Uterus (tissue), 4 donors: Measurements from ENCODE around the gene TTC29. TPM values are rescaled to one million over a fixed set of nuclear protein-coding genes. Genes with fewer than 3 reads are reported as not detected.
"Not testable (repeated sequence)": the region's sequence is repeated elsewhere in the genome, so short reads cannot be mapped to it uniquely, and the experiment has no call there.

Source experiments
- DNase-seq, 2 donors: peaks; one replicate each; pipeline ENCODE4 v3.0.0-alpha.2; 2019 to 2020
- H3K27ac ChIP-seq, 2 donors: fragments of 200-600 bp; sonication (generic); 1 replicate in 1 of 2; 2 replicates in 1 of 2; pipeline ENCODE4 v1.5.1; 2016 to 2018
- H3K27me3 ChIP-seq, 2 donors: fragments of 200-600 bp; sonication (generic); one replicate each; pipeline ENCODE4 v1.5.1; 2018 to 2019; ENCODE audit warnings: control low read depth in 1 of 2
- H3K36me3 ChIP-seq, 2 donors: fragments of 200-600 bp; sonication (generic); one replicate each; pipeline ENCODE4 v1.5.1; 2019; ENCODE audit warnings: control low read depth in 1 of 2
- H3K4me1 ChIP-seq, 2 donors: fragments of 200-600 bp; sonication (generic); one replicate each; pipeline ENCODE4 v1.5.1; 2018 to 2019; ENCODE audit warnings: control low read depth in 1 of 2
- H3K4me3 ChIP-seq, 2 donors: fragments of 200-600 bp; sonication (generic); 1 replicate in 1 of 2; 2 replicates in 1 of 2; pipeline ENCODE4 v1.5.1; 2018 to 2019; ENCODE audit warnings: mild to moderate bottlenecking in 1 of 2
- H3K9me3 ChIP-seq, 2 donors: fragments of 200-600 bp; sonication (generic); one replicate each; pipeline ENCODE4 v1.5.1; 2019; ENCODE audit warnings: control low read depth in 1 of 2
- POLR2A ChIP-seq, 2 donors: fragments of 450-650 bp; IDR thresholded peaks; one replicate each; pipeline ENCODE4 v1.6.1; 2016; ENCODE audit warnings: antibody characterized with exemption in 2 of 2, mild to moderate bottlenecking in 1 of 2, moderate library complexity in 1 of 2
- intact Hi-C: fragments of 100-400 bp; cut with DNase I; formaldehyde crosslinking; loops from one replicate; pipeline ENCODE4 v1.15.1; 2023; ENCODE audit warnings: low total_unique reads
- total RNA-seq, 4 donors: library from RNA; depleted of rRNA in 3 of 4; stranded (reverse); fragments of >200 nt in 3 of 4; gene quantifications; one replicate each; pipeline versions ENCODE4 v1.1.0 to v1.2.4, GENCODE V29; 2014 to 2023
- TF ChIP-seq, protein P1 (sequence below), 4 experiments: fragments of 200-600 bp in 2 of 4; fragments of 450-650 bp in 2 of 4; sonication (generic) in 2 of 4; IDR thresholded peaks; one replicate each; pipeline ENCODE4 v1.5.1; 2016 to 2019; ENCODE audit warnings: antibody characterized with exemption in 4 of 4, mild to moderate bottlenecking in 2 of 4, moderate library complexity in 1 of 4
- donor health status: DM: yes; HTN: yes; CAD: no.

The TTC29 gene
- total RNA-seq, 4 donors from 2014 or later, result 2.1 TPM; not detected in 3

DNA sequence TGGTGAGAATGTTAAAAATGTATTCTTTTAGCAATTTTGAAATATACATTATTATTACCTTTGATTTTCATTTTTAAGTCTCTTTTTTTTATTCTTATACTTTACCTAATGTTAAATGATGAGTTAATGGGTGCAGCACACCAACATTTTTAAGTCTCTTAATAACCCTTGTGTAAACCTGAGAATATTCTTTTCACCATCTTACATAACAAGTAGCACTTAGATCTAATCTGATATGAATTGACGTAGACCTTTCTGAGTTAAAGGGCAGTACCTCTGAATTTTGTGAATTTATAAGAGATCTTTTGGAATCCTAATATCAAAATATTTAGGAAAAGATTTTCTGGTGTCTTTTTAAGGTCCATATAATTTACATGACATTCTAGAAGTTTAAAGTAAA, 110.6 kb downstream of the TTC29 start:
- H3K27ac ChIP-seq, result no peak overlapping the region
- TF ChIP-seq, protein P1, sequence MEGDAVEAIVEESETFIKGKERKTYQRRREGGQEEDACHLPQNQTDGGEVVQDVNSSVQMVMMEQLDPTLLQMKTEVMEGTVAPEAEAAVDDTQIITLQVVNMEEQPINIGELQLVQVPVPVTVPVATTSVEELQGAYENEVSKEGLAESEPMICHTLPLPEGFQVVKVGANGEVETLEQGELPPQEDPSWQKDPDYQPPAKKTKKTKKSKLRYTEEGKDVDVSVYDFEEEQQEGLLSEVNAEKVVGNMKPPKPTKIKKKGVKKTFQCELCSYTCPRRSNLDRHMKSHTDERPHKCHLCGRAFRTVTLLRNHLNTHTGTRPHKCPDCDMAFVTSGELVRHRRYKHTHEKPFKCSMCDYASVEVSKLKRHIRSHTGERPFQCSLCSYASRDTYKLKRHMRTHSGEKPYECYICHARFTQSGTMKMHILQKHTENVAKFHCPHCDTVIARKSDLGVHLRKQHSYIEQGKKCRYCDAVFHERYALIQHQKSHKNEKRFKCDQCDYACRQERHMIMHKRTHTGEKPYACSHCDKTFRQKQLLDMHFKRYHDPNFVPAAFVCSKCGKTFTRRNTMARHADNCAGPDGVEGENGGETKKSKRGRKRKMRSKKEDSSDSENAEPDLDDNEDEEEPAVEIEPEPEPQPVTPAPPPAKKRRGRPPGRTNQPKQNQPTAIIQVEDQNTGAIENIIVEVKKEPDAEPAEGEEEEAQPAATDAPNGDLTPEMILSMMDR (IDR thresholded peaks at IDR 0.05), result no peak
- TF ChIP-seq POLR2A (IDR thresholded peaks at IDR 0.05), result no peak
- intact Hi-C loops, result no loop called here
- no peaks in the 10 kb centered on the region for H3K9me3 ChIP-seq
- no peak overlapping the region for H3K4me3 ChIP-seq
- DNase-seq, result no peak
- H3K36me3 ChIP-seq, result no peaks in the 10 kb centered on the region
- H3K4me1 ChIP-seq, result no peaks in the 10 kb centered on the region
- no peaks in the 10 kb centered on the region for H3K27me3 ChIP-seq

- no peak for TF ChIP-seq POLR2A (IDR thresholded peaks at IDR 0.05)
- TF ChIP-seq, protein P1 (IDR thresholded peaks at IDR 0.05), result no peak
- H3K27me3 ChIP-seq, result no peaks in the 10 kb centered on the region
- no peaks in the 10 kb centered on the region for H3K4me1 ChIP-seq
- no peaks in the 10 kb centered on the region for H3K36me3 ChIP-seq
- no peak overlapping the region for H3K4me3 ChIP-seq
- no peaks in the 10 kb centered on the region for H3K9me3 ChIP-seq
- no peak for DNase-seq
- no peak overlapping the region for H3K27ac ChIP-seq
- intact Hi-C loops, result no loop called here
Observed at GRCh38 chr4:146834263-146835034, 111.2 kb downstream of the TTC29 start.

GRCh38 chr4:146833530-146833929, 112.1 kb downstream of the TTC29 start:
- no peaks in the 10 kb centered on the region for H3K4me1 ChIP-seq
- H3K36me3 ChIP-seq, result no peaks in the 10 kb centered on the region
- no peak for DNase-seq
- H3K9me3 ChIP-seq, result no peaks in the 10 kb centered on the region
- intact Hi-C loops, result no loop called here
- no peaks in the 10 kb centered on the region for H3K27me3 ChIP-seq
- no peak overlapping the region for H3K4me3 ChIP-seq
- no peak overlapping the region for H3K27ac ChIP-seq
- TF ChIP-seq POLR2A (IDR thresholded peaks at IDR 0.05), result no peak
- TF ChIP-seq, protein P1 (IDR thresholded peaks at IDR 0.05), result no peak

- H3K4me3 ChIP-seq, H3K27ac ChIP-seq, DNase-seq, H3K9me3 ChIP-seq, H3K4me1 ChIP-seq, H3K27me3 ChIP-seq, intact Hi-C loops, H3K36me3 ChIP-seq: not testable (repeated sequence)
Observed at GRCh38 chr4:146822980-146823379, 122.7 kb downstream of the TTC29 start.

GRCh38 chr4:146814750-146815149, 130.9 kb downstream of the TTC29 start:
- DNase-seq, result no peak
- TF ChIP-seq POLR2A (IDR thresholded peaks at IDR 0.05), result no peak
- TF ChIP-seq, protein P1 (IDR thresholded peaks at IDR 0.05), result no peak
- intact Hi-C loops, result no loop called here
- no peak overlapping the region for H3K27ac ChIP-seq
- no peaks in the 10 kb centered on the region for H3K27me3 ChIP-seq
- no peaks in the 10 kb centered on the region for H3K9me3 ChIP-seq
- H3K4me3 ChIP-seq, result no peak overlapping the region
- no peaks in the 10 kb centered on the region for H3K4me1 ChIP-seq
- no peaks in the 10 kb centered on the region for H3K36me3 ChIP-seq
